ENCODE measurements around the gene NUTM1. TPM values are rescaled to one million over a fixed set of nuclear protein-coding genes. Genes with fewer than 3 reads are reported as not detected.

Gene NUTM1
- total RNA-seq, 2 experiments from 2014 or later: not detected

DNA sequence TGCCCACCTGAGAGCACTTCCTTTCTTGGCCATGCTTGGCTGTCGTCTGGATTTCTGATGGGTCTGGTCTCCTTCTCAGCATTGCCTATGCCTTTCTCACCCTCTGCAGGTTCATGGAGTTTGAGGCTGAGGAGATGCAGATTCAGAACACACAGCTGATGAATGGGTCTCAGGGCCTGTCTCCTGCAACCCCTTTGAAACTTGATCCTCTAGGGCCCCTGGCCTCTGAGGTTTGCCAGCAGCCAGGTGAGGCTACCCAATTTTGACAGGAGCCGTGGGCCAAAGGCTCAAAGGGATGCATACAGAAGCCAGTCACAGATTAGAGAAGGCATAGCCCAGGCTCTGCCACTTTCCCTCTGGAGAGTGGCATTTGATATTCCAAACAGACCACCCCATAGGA is 10.5 kb downstream of the NUTM1 start:
- DNase-seq: no peak
- ChIA-PET CTCF (interaction anchor here (0.7 to 1.2 kb wide), 2 partner anchors 14 to 125 kb away, joined by 3 to 6 read pairs; partner anchors contain the start of gene LPCAT4), POLR2A (no interaction called here)
- Mint-ChIP-seq H3K4me1 (no peaks in the 10 kb centered on the region), H3K36me3 (ENCODE audit: low read depth) (peaks cover 12% of the 10 kb centered on the region), H3K27ac (no peak overlapping the region), H3K27me3 (no peaks in the 10 kb centered on the region), H3K4me3 (no peak overlapping the region), H3K9me3 (ENCODE audit: low read depth) (no peaks in the 10 kb centered on the region)
- ATAC-seq: no peak
- intact Hi-C loops (cut with DNase I, micrococcal nuclease): no loop called here

DNA sequence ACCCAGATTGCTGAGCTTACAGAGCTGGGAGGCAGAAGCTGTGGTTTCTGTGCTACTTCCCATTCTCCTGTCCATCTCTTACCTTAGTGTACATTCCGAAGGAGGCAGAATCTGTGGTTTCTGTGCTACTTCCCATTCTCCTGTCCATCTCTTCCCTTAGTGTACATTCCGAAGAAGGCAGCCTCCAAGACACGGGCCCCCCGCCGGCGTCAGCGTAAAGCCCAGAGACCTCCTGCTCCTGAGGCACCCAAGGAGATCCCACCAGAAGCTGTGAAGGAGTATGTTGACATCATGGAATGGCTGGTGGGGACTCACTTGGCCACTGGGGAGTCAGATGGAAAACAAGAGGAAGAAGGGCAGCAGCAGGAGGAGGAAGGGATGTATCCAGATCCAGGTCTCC is 11.2 kb downstream of the NUTM1 start:
- ATAC-seq (no peak), DNase-seq (no peak)
- ChIA-PET CTCF (interaction anchor here (1.6 to 2.9 kb wide), 2 partner anchors 11 to 14 kb away, joined by 7 to 13 read pairs; partner anchors contain the start of genes NOP10 and NUTM1), POLR2A (no interaction called here)
- no peaks in the 10 kb centered on the region for H3K27me3 Mint-ChIP-seq
- H3K9me3 Mint-ChIP-seq (ENCODE audit: low read depth): no peaks in the 10 kb centered on the region
- no peaks in the 10 kb centered on the region for H3K4me1 Mint-ChIP-seq
- peaks cover 17% of the 10 kb centered on the region for H3K36me3 Mint-ChIP-seq (ENCODE audit: low read depth)
- H3K4me3 Mint-ChIP-seq: no peak overlapping the region
- intact Hi-C loops (cut with DNase I, micrococcal nuclease): no loop called here
- no peak overlapping the region for H3K27ac Mint-ChIP-seq

- H3K27me3 Mint-ChIP-seq: no peaks in the 10 kb centered on the region
- POLR2A ChIA-PET: no interaction called here
- H3K9me3 Mint-ChIP-seq (ENCODE audit: low read depth): no peaks in the 10 kb centered on the region
- no peak overlapping the region for H3K27ac Mint-ChIP-seq
- DNase-seq: no peak
- CTCF ChIA-PET: interaction anchor here (0.6 to 2.9 kb wide), 3 partner anchors 12 to 36 kb away, joined by 3 to 13 read pairs (median 7); partner anchors contain the start of genes NOP10 and NUTM1
- intact Hi-C loops (cut with DNase I, micrococcal nuclease): no loop called here
- H3K36me3 Mint-ChIP-seq (ENCODE audit: low read depth): peaks cover 17% of the 10 kb centered on the region
- H3K4me1 Mint-ChIP-seq: no peaks in the 10 kb centered on the region
- ATAC-seq: no peak
- H3K4me3 Mint-ChIP-seq: no peak overlapping the region
Observed at GRCh38 chr15:34355241-34355640, 12.1 kb downstream of the NUTM1 start.

DNA sequence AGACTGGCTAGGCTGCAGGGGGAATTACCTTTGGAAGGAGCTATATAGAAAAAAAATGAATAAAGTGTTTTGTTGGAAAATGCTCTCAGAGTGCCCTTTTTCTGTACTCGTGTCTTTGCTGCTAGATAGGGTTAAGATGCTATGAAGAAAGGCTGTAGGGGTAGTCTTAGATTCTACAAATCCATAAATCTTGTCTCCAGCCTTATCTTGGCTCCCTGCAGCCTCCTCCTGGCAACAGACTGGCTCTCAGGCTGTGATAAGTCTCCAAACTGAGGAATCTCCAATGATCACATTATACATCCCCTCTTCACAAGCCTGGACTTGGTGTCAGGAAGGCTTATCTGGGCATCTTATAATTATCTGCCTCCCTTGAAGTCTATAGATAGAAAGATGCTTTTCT is 14.5 kb downstream of the NUTM1 start:
- ATAC-seq: no peak
- intact Hi-C loops (cut with DNase I, micrococcal nuclease): no loop called here
- Mint-ChIP-seq H3K27me3 (no peaks in the 10 kb centered on the region), H3K9me3 (ENCODE audit: low read depth) (no peaks in the 10 kb centered on the region), H3K27ac (no peak overlapping the region), H3K36me3 (ENCODE audit: low read depth) (peaks cover 28% of the 10 kb centered on the region), H3K4me3 (no peak overlapping the region), H3K4me1 (no peaks in the 10 kb centered on the region)
- CTCF ChIA-PET: interaction anchor here (2.6 kb wide), 1 partner anchor 10 kb away, joined by 12 read pairs; the partner anchor contains the start of gene LPCAT4
- POLR2A ChIA-PET: interaction anchor here (0.6 kb wide), 1 partner anchor 665 kb away, joined by 3 read pairs; no protein-coding TSS in a partner anchor
- no peak for DNase-seq

DNA sequence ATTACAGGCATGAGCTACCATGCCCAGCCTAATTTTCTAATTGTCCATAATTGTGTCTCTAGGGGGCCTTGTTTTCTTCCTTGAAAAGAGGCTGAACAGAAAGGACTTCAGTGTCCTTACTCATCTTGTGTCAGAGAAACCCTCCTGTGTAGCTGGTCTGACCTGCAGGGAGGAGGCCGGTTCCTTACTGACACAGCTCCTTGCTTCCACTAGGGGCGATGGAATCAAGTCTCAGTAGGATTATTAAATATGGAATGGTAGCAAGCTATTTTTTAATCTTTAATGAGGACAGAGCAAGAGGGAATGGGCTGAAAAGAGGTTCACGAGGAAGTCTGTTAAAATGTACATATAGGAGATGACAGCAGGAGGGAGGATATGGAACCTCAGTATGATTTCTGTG is 15.3 kb downstream of the NUTM1 start:
- POLR2A ChIA-PET: no interaction called here
- Mint-ChIP-seq H3K27ac (no peak overlapping the region), H3K4me3 (no peak overlapping the region), H3K9me3 (ENCODE audit: low read depth) (no peaks in the 10 kb centered on the region), H3K27me3 (no peaks in the 10 kb centered on the region), H3K4me1 (no peaks in the 10 kb centered on the region), H3K36me3 (ENCODE audit: low read depth) (peaks cover 32% of the 10 kb centered on the region)
- intact Hi-C loops (cut with DNase I, micrococcal nuclease): no loop called here
- ATAC-seq: no peak
- CTCF ChIA-PET: interaction anchor here (2.6 kb wide), 1 partner anchor 9 kb away, joined by 12 read pairs; the partner anchor contains the start of gene LPCAT4
- no peak for DNase-seq

DNA sequence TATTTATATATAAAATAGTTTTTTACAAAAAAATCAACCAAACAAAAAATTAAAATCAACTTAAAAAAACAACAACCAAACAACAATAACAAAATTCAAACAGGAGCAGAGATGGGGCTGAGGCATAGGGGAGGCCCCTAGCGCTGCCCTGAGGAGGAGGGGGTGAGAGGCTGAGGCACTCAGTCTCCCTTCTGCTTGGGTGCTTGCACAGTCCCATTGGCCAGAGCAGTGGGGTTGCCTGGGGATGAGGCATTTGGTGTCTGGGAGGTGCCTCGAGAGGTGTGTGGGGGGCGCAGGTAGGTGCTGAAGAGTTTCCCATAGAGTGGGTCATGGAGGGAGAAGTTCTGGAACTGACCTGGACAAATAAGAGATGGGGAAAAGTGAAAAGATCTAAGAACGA is 15.8 kb downstream of the NUTM1 start:
- DNase-seq (no peak), ATAC-seq (no peak)
- no peak overlapping the region for H3K4me3 Mint-ChIP-seq
- intact Hi-C loops (cut with DNase I, micrococcal nuclease): no loop called here
- H3K36me3 Mint-ChIP-seq (ENCODE audit: low read depth): peaks cover 32% of the 10 kb centered on the region
- no peaks in the 10 kb centered on the region for H3K27me3 Mint-ChIP-seq
- no peaks in the 10 kb centered on the region for H3K4me1 Mint-ChIP-seq
- POLR2A ChIA-PET: no interaction called here
- H3K27ac Mint-ChIP-seq: no peak overlapping the region
- no peaks in the 10 kb centered on the region for H3K9me3 Mint-ChIP-seq (ENCODE audit: low read depth)
- CTCF ChIA-PET: interaction anchor here (2.6 kb wide), 1 partner anchor 9 kb away, joined by 12 read pairs; the partner anchor contains the start of gene LPCAT4

- no peak overlapping the region for H3K4me3 Mint-ChIP-seq
- no peaks in the 10 kb centered on the region for H3K9me3 Mint-ChIP-seq (ENCODE audit: low read depth)
- ATAC-seq (no peak), DNase-seq (no peak)
- H3K4me1 Mint-ChIP-seq: no peaks in the 10 kb centered on the region
- intact Hi-C loops (cut with DNase I, micrococcal nuclease): no loop called here
- peaks cover 32% of the 10 kb centered on the region for H3K36me3 Mint-ChIP-seq (ENCODE audit: low read depth)
- no peaks in the 10 kb centered on the region for H3K27me3 Mint-ChIP-seq
- CTCF ChIA-PET: interaction anchor here (0.8 to 2.6 kb wide), 4 partner anchors 8 to 228 kb away, joined by 3 to 12 read pairs (median 6); partner anchors contain the start of genes LPCAT4, NOP10 and NUTM1
- POLR2A ChIA-PET: no interaction called here
- H3K27ac Mint-ChIP-seq: no peak overlapping the region
Observed at GRCh38 chr15:34359416-34359815, 16.3 kb downstream of the NUTM1 start.

GRCh38 chr15:34360298-34360697 is 17.2 kb downstream of the NUTM1 start:
- no peak for DNase-seq
- CTCF ChIA-PET: interaction anchor here (0.6 to 2.6 kb wide), 7 partner anchors 7 to 227 kb away, joined by 3 to 12 read pairs (median 3); partner anchors contain the start of genes LPCAT4, NOP10 and NUTM1
- H3K36me3 Mint-ChIP-seq (ENCODE audit: low read depth): peaks cover 32% of the 10 kb centered on the region
- peaks cover 7% of the 10 kb centered on the region for H3K4me1 Mint-ChIP-seq
- no peaks in the 10 kb centered on the region for H3K9me3 Mint-ChIP-seq (ENCODE audit: low read depth)
- POLR2A ChIA-PET: no interaction called here
- ATAC-seq: no peak
- intact Hi-C loops (cut with DNase I, micrococcal nuclease): loop anchor here in 1 of 2 experiments (10.0 kb wide), 1 partner anchor 625 kb away; the partner anchor contains the start of gene ZNF770
- H3K27ac Mint-ChIP-seq: no peak overlapping the region
- no peaks in the 10 kb centered on the region for H3K27me3 Mint-ChIP-seq
- no peak overlapping the region for H3K4me3 Mint-ChIP-seq

GRCh38 chr15:34361278-34361677 is 18.2 kb downstream of the NUTM1 start:
- ATAC-seq (no peak), DNase-seq (no peak)
- no peaks in the 10 kb centered on the region for H3K27me3 Mint-ChIP-seq
- H3K4me3 Mint-ChIP-seq: no peak overlapping the region
- H3K4me1 Mint-ChIP-seq: peaks cover 15% of the 10 kb centered on the region
- CTCF ChIA-PET: interaction anchor here (0.6 to 2.6 kb wide), 5 partner anchors 11 to 300 kb away, joined by 3 to 6 read pairs (median 4); partner anchors contain the start of genes NOP10 and NUTM1
- POLR2A ChIA-PET: no interaction called here
- no peak overlapping the region for H3K27ac Mint-ChIP-seq
- intact Hi-C loops (cut with DNase I, micrococcal nuclease): loop anchor here in 1 of 2 experiments (10.0 kb wide), 1 partner anchor 624 kb away; the partner anchor contains the start of gene ZNF770
- no peaks in the 10 kb centered on the region for H3K9me3 Mint-ChIP-seq (ENCODE audit: low read depth)
- H3K36me3 Mint-ChIP-seq (ENCODE audit: low read depth): peaks cover 32% of the 10 kb centered on the region

GRCh38 chr15:34362047-34362773 is 19.1 kb downstream of the NUTM1 start:
- no peaks in the 10 kb centered on the region for H3K9me3 Mint-ChIP-seq (ENCODE audit: low read depth)
- ChIA-PET POLR2A (no interaction called here), CTCF (interaction anchor here (1.3 to 2.6 kb wide), 3 partner anchors 19 to 301 kb away, joined by 4 to 6 read pairs (median 6); partner anchors contain the start of genes NOP10 and NUTM1)
- intact Hi-C loops (cut with DNase I, micrococcal nuclease): loop anchor here in 1 of 2 experiments (10.0 kb wide), 1 partner anchor 623 kb away; the partner anchor contains the start of gene ZNF770
- no peak for ATAC-seq
- peaks cover 27% of the 10 kb centered on the region for H3K36me3 Mint-ChIP-seq (ENCODE audit: low read depth)
- H3K4me1 Mint-ChIP-seq: peaks cover 15% of the 10 kb centered on the region
- no peaks in the 10 kb centered on the region for H3K27me3 Mint-ChIP-seq
- H3K27ac Mint-ChIP-seq: no peak overlapping the region
- DNase-seq: no peak
- no peak overlapping the region for H3K4me3 Mint-ChIP-seq

DNA sequence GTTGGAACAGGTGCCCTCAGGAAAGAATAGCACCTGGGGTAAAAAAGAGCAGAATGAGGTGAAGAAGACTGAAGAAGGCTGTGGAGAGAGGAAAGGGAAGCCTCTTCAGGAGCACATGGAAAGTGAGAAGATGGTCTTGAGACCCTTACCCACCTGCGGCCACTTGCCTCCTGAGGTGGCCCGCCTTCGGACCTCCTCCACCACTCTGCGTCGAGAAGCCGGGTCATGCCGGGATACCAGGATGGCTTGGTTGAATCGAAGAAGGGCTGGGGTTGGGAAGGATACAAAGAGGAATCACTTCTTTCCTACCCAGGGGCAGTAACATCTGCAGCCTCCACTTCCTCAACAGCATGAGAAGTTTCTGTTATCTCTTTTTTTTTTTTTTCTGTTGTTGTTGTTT is 20.9 kb downstream of the NUTM1 start:
- intact Hi-C loops (cut with DNase I, micrococcal nuclease): loop anchor here in 1 of 2 experiments (10.0 kb wide), 1 partner anchor 621 kb away; the partner anchor contains the start of gene ZNF770
- Mint-ChIP-seq H3K4me1 (peaks cover 24% of the 10 kb centered on the region), H3K4me3 (no peak overlapping the region), H3K27ac (no peak overlapping the region), H3K36me3 (ENCODE audit: low read depth) (peaks cover 17% of the 10 kb centered on the region), H3K27me3 (no peaks in the 10 kb centered on the region), H3K9me3 (ENCODE audit: low read depth) (no peaks in the 10 kb centered on the region)
- POLR2A ChIA-PET: interaction anchor here (0.6 kb wide), 1 partner anchor 184 kb away, joined by 3 read pairs; no protein-coding TSS in a partner anchor
- CTCF ChIA-PET: interaction anchor here (0.6 kb wide), 2 partner anchors 112 to 309 kb away, joined by 3 read pairs; no protein-coding TSS in a partner anchor
- ATAC-seq (no peak), DNase-seq (no peak)
